A673 (cell line): ENCODE data around the gene KBTBD6. TPM values are rescaled to one million over a fixed set of nuclear protein-coding genes. Genes with fewer than 3 reads are reported as not detected.
"Not testable (repeated sequence)": the region's sequence is repeated elsewhere in the genome, so short reads cannot be mapped to it uniquely, and the experiment has no call there.

Experiments
- BruUV-seq: library from RNA; stranded (reverse); fragments of 400-500 nt; replicated peaks from 2 replicates; lab custom pipeline; 2021; lab: Mats Ljungman, UMichigan
- CTCF ChIA-PET: fragments of 300-600 bp; sonication (Branson Sonifier 250); formaldehyde crosslinking; loops from one replicate; lab custom pipeline; 2022; ENCODE audit warnings: antibody characterized with exemption; lab: Charles Lee
- POLR2A ChIA-PET: fragments of 300-600 bp; sonication (Branson Sonifier 250); formaldehyde crosslinking; loops from one replicate; lab custom pipeline; 2022; ENCODE audit warnings: antibody characterized with exemption; ENCODE audit not compliant: low non-redundant PET; lab: Charles Lee
- DNase-seq: peaks from one replicate; pipeline ENCODE4 v3.0.0-alpha.2; 2015; ENCODE audit warnings: low spot score
- H3K27ac ChIP-seq: fragments of 200-600 bp; sonication (generic); 2 replicates; pipeline ENCODE4 v1.5.1; 2016; ENCODE audit warnings: mixed run types, low read depth, mild to moderate bottlenecking, mixed read lengths, antibody characterized with exemption, low read length; ENCODE audit not compliant: poor library complexity, severe bottlenecking
- H3K27me3 ChIP-seq: fragments of 200-600 bp; sonication (generic); replicated peaks from 2 replicates; pipeline ENCODE4 v1.6.1; 2017; ENCODE audit warnings: mixed run types, low read depth, mild to moderate bottlenecking, mixed read lengths, antibody characterized with exemption, low read length; ENCODE audit not compliant: insufficient read depth, poor library complexity
- H3K36me3 ChIP-seq: fragments of 200-600 bp; sonication (generic); 2 replicates; pipeline ENCODE4 v1.6.1; 2016; ENCODE audit warnings: mixed run types, mild to moderate bottlenecking, mixed read lengths, antibody characterized with exemption, low read length; ENCODE audit not compliant: insufficient read depth, poor library complexity, severe bottlenecking
- H3K4me1 ChIP-seq: fragments of 200-600 bp; sonication (generic); 2 replicates; pipeline ENCODE4 v1.6.1; 2017; ENCODE audit warnings: mixed run types, mild to moderate bottlenecking, mixed read lengths, antibody characterized with exemption, low read length; ENCODE audit not compliant: insufficient read depth, poor library complexity, severe bottlenecking
- H3K4me3 ChIP-seq: fragments of 200-600 bp; sonication (generic); 2 replicates; pipeline ENCODE4 v1.5.1; 2016; ENCODE audit warnings: low read depth, mixed run types, mild to moderate bottlenecking, mixed read lengths, low read length; ENCODE audit not compliant: poor library complexity, severe bottlenecking
- H3K9me3 ChIP-seq: fragments of 200-600 bp; sonication (generic); 2 replicates; pipeline ENCODE4 v1.6.1; 2016; ENCODE audit warnings: mixed run types, low read depth, mild to moderate bottlenecking, mixed read lengths, antibody characterized with exemption, low read length; ENCODE audit not compliant: poor library complexity, severe bottlenecking
- EZH2 ChIP-seq: fragments of 200-600 bp; sonication (generic); IDR thresholded peaks from 2 replicates; pipeline ENCODE4 v1.6.1; 2017; ENCODE audit warnings: borderline replicate concordance, low read depth, mild to moderate bottlenecking, mixed read lengths, antibody characterized with exemption, low read length; ENCODE audit not compliant: poor library complexity, severe bottlenecking
- intact Hi-C: fragments of 100-400 bp; cut with micrococcal nuclease; formaldehyde crosslinking; loops from one replicate; pipeline ENCODE4 v1.10.0; 2022; ENCODE audit not compliant: unreplicated experiment
- total RNA-seq: library from RNA; stranded (reverse); gene quantifications from 2 replicates; pipeline ENCODE4 v1.2.3, GENCODE V29; 2021
- TF ChIP-seq, protein P1 (sequence below): fragments of 300-800, 200-600 bp; sonication (generic); conservative IDR thresholded peaks from 2 replicates; pipeline ENCODE4 v1.5.1; 2017; ENCODE audit warnings: low read depth, mild to moderate bottlenecking, antibody characterized with exemption, low read length, moderate library complexity, mixed read lengths

Gene KBTBD6
- total RNA-seq, 1 experiment from 2014 or later: 15.7 TPM

DNA sequence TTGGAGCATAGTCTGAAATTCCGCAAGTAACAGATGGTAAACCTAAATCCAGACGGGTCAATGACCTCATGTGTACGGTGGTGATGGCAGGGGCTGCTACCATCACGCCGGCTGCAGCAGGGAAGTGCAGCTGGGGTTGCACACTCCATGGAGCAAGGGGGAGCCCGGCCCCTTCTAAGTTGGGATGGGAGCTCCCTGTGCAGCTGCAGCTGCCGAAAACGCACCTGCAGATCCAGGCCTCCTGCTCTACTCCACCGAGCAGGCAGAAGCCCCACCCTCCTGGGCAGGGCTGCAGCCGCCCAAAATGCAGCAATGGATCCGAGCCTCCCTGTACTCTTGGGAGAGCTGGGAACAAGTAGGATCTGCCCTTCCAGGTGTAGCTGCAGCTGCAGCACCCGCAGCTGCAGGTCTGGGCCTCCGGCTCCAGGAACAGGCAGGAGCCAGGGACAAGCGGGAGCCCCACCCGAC is 25.5 kb downstream of the KBTBD6 start:
- no peak for DNase-seq
- intact Hi-C loops: no loop called here
- BruUV-seq: no TSS peak
- POLR2A ChIA-PET: no interaction called here
- H3K27ac ChIP-seq: no peak overlapping the region
- no peaks in the 10 kb centered on the region for H3K36me3 ChIP-seq
- CTCF ChIA-PET: no interaction called here
- no peak for TF ChIP-seq EZH2
- TF ChIP-seq, protein P1, sequence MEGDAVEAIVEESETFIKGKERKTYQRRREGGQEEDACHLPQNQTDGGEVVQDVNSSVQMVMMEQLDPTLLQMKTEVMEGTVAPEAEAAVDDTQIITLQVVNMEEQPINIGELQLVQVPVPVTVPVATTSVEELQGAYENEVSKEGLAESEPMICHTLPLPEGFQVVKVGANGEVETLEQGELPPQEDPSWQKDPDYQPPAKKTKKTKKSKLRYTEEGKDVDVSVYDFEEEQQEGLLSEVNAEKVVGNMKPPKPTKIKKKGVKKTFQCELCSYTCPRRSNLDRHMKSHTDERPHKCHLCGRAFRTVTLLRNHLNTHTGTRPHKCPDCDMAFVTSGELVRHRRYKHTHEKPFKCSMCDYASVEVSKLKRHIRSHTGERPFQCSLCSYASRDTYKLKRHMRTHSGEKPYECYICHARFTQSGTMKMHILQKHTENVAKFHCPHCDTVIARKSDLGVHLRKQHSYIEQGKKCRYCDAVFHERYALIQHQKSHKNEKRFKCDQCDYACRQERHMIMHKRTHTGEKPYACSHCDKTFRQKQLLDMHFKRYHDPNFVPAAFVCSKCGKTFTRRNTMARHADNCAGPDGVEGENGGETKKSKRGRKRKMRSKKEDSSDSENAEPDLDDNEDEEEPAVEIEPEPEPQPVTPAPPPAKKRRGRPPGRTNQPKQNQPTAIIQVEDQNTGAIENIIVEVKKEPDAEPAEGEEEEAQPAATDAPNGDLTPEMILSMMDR: no peak
- H3K4me3 ChIP-seq: no peak overlapping the region
- H3K9me3 ChIP-seq: no peaks in the 10 kb centered on the region
- H3K4me1 ChIP-seq: no peaks in the 10 kb centered on the region
- H3K27me3 ChIP-seq: no peaks in the 10 kb centered on the region

DNA sequence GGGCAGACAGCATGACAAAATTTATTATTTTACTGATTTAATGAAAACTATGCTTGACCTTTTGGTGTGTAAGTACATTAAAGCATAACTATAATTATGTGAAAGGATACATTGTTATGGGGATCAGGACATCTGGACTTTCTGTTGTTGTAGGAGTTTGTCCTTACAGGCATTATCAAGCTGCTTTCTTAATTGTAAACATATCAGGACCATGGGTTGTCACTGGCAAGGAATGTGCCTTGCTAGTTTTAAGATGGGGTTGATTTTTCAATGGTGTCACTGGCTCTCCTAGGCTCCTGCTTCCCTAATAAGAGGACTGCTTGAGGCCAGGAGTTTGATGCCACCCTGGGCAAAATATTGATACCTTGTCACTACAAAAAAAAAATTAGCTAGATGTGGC is 32.6 kb downstream of the KBTBD6 start:
- Histone ChIP-seq H3K27ac (no peak overlapping the region), H3K9me3 (no peaks in the 10 kb centered on the region), H3K36me3 (no peaks in the 10 kb centered on the region), H3K27me3 (no peaks in the 10 kb centered on the region), H3K4me1 (no peaks in the 10 kb centered on the region), H3K4me3 (no peak overlapping the region)
- no TSS peak for BruUV-seq
- no peak for DNase-seq
- ChIA-PET CTCF (no interaction called here), POLR2A (no interaction called here)
- intact Hi-C loops: no loop called here
- no peak for TF ChIP-seq EZH2
- TF ChIP-seq, protein P1: no peak

DNA sequence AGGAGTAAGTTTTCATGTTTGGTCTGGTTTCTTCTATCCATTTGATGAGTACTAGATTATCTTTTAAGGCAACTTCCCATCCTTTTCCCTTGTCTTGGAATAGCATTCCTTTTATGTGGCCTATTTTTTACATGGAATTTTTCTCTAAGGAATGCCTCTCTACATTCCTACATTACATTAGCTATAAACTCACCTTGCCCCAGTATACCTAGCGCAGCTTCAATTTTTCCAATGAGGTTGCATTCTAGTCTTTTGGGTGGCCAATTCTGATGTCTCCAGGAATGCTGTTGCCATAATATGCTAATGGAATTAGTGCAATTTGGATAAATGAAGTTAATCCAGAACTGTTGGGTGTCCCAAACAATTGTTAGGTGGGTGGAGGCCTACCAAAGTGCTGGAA is 33.8 kb downstream of the KBTBD6 start:
- POLR2A ChIA-PET: no interaction called here

DNA sequence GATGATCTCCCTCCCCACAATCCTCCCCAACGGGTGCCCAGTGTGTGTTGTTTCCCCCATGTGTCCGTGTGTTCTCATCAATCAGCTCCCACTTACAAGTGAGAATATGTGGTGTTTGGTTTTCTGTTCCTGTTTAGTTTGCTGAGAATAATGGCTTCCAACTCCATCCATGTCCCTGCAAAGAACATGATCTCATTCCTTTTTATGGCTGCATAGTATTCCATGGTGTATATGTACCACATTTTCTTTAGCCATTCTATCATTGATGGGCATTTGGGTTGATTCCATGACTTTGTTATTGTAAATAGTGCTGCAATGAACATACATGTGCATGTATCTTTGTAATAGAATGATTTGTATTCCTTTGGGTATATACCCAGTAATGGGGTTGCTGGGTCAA is 36.9 kb downstream of the KBTBD6 start:
- H3K27me3 ChIP-seq, CTCF ChIA-PET, H3K4me1 ChIP-seq, POLR2A ChIA-PET, DNase-seq, H3K4me3 ChIP-seq, intact Hi-C loops, BruUV-seq, H3K27ac ChIP-seq, H3K36me3 ChIP-seq, H3K9me3 ChIP-seq: not testable (repeated sequence)

More for the DNA sequence above, 33.8 kb downstream of the KBTBD6 start:
- Histone ChIP-seq H3K27ac (no peak overlapping the region), H3K4me1 (no peaks in the 10 kb centered on the region), H3K27me3 (no peaks in the 10 kb centered on the region), H3K4me3 (no peak overlapping the region), H3K9me3 (no peaks in the 10 kb centered on the region), H3K36me3 (no peaks in the 10 kb centered on the region)
- no TSS peak for BruUV-seq
- intact Hi-C loops: no loop called here
- CTCF ChIA-PET: no interaction called here
- TF ChIP-seq, protein P1: no peak
- TF ChIP-seq EZH2: no peak
- DNase-seq: no peak
